ENCODE measurements around the gene DYSF.

DYSF gene

GRCh38 chr2:71583876-71584275 is 130.5 kb downstream of the DYSF start:
- DNase-seq (ENCODE audit: low read depth) = peak; percentile 50
- TF ChIP-seq, protein P1, sequence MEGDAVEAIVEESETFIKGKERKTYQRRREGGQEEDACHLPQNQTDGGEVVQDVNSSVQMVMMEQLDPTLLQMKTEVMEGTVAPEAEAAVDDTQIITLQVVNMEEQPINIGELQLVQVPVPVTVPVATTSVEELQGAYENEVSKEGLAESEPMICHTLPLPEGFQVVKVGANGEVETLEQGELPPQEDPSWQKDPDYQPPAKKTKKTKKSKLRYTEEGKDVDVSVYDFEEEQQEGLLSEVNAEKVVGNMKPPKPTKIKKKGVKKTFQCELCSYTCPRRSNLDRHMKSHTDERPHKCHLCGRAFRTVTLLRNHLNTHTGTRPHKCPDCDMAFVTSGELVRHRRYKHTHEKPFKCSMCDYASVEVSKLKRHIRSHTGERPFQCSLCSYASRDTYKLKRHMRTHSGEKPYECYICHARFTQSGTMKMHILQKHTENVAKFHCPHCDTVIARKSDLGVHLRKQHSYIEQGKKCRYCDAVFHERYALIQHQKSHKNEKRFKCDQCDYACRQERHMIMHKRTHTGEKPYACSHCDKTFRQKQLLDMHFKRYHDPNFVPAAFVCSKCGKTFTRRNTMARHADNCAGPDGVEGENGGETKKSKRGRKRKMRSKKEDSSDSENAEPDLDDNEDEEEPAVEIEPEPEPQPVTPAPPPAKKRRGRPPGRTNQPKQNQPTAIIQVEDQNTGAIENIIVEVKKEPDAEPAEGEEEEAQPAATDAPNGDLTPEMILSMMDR (conservative IDR thresholded peaks at IDR 0.05; ENCODE audit: low read length) = no peak
- H3K4me3 ChIP-seq (ENCODE audit: low read length) = no peak overlapping the region

GRCh38 chr2:71586471-71586870 is 133.1 kb downstream of the DYSF start:
- H3K4me3 ChIP-seq (ENCODE audit: low read length) = no peak overlapping the region
- TF ChIP-seq, protein P1 (conservative IDR thresholded peaks at IDR 0.05; ENCODE audit: low read length) = no peak
- no peak for DNase-seq (ENCODE audit: low read depth)

GRCh38 chr2:71587509-71588073 is 134.2 kb downstream of the DYSF start:
- no peak for DNase-seq (ENCODE audit: low read depth)
- H3K4me3 ChIP-seq (ENCODE audit: low read length) = no peak overlapping the region
- TF ChIP-seq, protein P1 (conservative IDR thresholded peaks at IDR 0.05; ENCODE audit: low read length) = no peak

DNA sequence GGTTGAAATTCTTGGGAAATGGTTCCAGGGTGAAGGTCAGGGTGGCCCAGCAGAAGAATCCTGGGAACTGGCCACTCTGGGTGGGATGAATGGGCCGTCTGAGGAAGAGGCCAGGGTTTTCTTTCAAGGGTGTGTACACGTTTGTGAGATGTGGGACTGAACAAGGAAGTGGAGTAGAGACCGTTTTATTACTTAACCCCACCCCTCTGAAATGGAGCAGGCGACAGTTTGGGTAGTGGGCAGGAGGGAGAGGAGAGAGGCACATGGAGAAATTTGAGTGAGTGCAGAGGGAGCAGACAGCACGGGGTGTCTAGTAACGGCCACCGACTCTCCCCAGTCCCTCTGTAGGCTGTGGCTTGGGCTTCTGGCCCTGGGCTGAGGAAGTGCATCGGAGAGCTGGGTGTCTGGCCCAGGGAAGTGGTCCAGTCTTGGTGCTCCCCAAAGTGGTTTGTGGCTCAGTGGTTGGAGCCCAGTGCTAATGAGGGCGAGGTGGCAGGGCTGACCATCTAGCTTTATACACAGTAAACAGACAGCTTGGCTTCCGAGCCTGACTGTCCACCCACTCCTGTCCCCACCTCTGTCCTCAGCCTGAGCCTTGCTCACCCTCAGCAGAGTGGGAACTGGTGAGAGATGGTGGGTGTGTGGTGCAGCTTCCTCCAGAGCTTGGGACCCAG is 135.3 kb downstream of the DYSF start:
- no peak overlapping the region for H3K4me3 ChIP-seq (ENCODE audit: low read length)
- DNase-seq (ENCODE audit: low read depth) = no peak
- TF ChIP-seq, protein P1 (conservative IDR thresholded peaks at IDR 0.05; ENCODE audit: low read length) = no peak

DNA sequence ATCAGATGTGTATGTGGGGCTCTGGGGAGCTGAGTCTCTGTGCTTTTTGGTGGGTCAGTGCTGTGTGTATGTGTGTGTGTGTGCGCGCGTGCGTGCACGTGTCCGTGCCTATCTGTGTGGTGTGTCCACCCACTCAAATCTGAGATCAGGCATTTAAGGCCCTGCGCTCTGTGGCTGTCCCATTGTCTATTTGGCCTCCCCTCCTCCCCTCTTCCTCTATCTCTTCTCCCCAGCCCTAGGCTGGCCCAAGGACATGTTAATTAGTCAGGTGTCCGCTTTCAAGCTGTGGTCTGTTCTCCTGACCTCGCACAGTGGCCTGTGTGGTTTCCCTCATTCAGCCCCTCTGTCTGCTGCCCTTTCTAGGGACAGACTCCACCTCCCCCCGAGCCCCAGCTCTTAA is 136.4 kb downstream of the DYSF start:
- no peak overlapping the region for H3K4me3 ChIP-seq (ENCODE audit: low read length)
- no peak for DNase-seq (ENCODE audit: low read depth)
- TF ChIP-seq, protein P1 (conservative IDR thresholded peaks at IDR 0.05; ENCODE audit: low read length) = no peak

DNA sequence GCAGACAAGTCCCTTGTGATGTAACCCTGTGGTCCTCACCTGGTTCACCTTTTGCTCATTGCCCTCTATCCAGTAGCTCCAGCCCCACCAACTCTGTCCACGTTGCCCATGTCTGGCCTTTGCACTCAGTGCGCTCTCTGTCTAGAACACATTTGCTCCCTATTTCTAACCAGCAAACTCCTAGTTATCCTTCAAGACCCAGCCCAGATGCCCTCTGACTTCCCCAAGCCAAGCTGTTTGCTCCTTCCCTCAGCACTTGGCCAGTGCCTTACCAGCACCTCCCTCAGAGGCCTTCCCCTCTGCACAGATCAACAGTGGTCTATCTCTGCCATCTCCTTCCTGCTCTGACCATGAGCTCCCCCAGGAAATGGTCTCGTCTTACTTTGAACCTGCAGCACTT is 137.7 kb downstream of the DYSF start:
- TF ChIP-seq, protein P1 (conservative IDR thresholded peaks at IDR 0.05; ENCODE audit: low read length) = no peak
- H3K4me3 ChIP-seq (ENCODE audit: low read length) = no peak overlapping the region
- DNase-seq (ENCODE audit: low read depth) = no peak

DNA sequence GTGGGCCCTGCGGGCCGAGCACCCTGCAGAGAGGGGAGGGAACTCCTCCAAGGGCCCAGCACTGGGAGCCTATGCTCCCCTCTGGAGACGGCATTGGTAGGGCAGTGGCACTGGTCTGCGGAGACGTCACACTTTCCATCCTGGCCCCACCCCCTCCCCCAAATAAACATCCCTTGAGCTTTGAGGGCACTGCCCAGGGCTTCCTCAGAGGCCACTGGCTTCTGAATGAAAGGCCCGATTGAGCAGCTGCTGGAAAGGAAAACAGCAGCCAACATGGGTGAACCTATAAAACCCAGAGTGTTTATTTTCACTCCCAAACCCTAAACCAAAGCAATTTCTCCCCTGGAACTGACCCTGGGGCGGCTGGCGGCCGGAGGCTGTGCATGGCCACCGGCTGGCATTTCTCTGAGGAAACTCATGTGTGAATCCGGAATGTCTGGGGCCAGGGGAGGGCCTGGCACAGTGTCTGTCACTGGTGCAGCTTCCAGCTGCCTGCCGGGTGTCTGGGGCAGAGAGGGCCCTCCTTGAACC is 138.9 kb downstream of the DYSF start:
- DNase-seq (ENCODE audit: low read depth) = no peak
- no peak overlapping the region for H3K4me3 ChIP-seq (ENCODE audit: low read length)
- TF ChIP-seq, protein P1 (conservative IDR thresholded peaks at IDR 0.05; ENCODE audit: low read length) = no peak
